GM19395 (cell line): ENCODE data around the gene CLTB.
"Not testable (repeated sequence)": the region's sequence is repeated elsewhere in the genome, so short reads cannot be mapped to it uniquely, and the experiment has no call there.

ENCODE experiments used
- ATAC-seq: cut with Tn5 transposase; IDR thresholded peaks from one replicate; pipeline ENCODE4 v1.9.1; 2021; ENCODE audit warnings: mild to moderate bottlenecking, moderate library complexity; ENCODE audit not compliant: unreplicated experiment

The CLTB gene

DNA sequence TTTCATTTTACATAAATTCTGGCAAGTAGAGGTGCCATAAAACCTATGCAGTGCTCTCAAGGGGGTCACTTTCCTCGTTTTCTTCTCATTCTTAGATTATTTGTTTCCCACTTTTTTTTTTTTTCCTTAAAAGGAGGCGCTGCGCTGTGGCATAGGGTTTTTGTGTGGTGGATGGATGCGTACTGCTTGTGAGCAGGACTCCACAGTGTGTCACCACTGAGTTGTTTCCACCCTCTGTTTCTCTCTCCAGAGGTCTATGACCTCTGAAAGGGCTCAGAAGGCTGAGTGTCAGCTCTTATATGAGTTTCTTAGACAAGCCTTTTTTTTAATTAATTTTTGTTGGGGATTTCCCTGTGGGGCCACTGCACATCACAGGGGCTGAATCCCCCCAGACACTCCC is 13.6 kb upstream of the CLTB start:
- no peak for ATAC-seq

DNA sequence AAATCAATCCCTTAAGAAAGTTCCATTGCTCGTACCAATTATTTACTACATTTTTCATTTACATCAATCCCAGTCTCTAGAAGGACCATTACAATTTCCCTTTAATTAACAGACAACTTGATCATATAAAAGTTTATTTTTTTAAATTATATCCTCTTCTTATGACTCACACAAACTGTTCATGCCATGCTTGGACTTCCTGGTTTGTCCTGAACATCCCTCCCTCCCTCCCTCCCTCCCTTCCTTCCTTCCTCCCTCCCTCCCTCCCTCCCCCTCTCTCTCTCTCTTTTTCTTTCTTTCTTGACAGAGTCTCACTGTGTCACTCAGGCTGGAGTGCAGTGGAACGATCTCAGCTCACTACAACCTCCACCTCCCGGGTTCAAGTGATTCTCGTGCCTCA is 11.6 kb upstream of the CLTB start:
- no peak for ATAC-seq

DNA sequence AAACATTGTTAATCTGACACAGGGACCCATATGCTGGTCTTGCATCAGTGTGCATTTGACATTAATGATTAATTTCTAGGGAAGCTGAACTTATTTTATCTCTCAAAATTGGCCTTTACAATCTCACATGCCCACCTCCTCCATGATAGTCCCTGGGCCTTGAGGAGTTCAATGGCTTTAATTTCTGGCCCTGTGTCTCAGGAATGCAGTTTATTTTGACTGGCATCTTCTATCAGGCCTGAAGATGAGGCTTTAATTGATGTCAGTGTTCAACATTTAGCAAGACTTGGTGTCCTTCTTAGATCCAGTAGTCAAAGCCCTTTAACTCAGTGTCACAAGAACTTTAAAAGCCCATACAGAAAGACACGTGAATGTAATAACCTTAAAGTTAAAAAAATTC is 10.5 kb upstream of the CLTB start:
- no peak for ATAC-seq

DNA sequence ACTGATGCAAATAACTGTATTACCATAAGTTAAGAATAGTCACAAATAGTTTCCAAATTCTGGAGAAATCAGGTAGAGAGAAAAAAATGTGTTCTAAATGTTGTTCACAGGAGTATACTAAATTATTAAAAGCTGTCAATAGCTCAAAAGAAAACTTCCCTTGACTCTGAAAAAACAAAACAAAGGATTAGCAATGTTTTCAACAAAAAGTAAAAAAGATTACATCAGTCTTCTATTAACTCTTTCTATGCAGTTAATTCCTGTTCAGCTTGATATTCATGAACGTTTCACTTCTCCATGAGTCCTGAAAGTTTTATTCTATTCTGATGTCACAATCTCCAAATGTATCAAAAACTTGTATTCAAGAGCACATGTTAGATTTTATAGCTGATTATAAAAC is 9.5 kb upstream of the CLTB start:
- no peak for ATAC-seq

- no peak for ATAC-seq
Observed at GRCh38 chr5:176425138-176425537, 8.8 kb upstream of the CLTB start.

DNA sequence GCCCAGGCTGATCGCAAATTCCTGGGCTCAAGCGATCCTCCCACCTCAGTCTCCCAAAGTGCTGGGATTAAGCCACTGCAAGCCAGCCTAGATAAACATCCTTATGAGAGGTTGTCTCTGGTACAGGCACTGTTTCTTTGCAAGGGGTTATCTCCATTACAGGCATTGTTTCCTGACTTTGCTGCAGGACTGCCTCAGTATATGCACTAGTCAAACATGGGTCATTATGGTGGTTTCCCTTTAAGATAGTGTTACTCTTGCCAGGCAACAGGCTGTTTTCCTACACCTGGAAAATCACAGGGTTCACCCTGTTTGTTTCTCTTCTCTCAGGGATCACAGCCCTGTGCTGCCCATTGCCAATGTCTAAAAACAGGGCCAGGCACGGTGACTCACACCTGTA is 7.8 kb upstream of the CLTB start:
- no peak for ATAC-seq

- no peak for ATAC-seq
Observed at GRCh38 chr5:176420972-176421544, 4.7 kb upstream of the CLTB start.

- no peak for ATAC-seq
Observed at GRCh38 chr5:176420086-176420485, 3.7 kb upstream of the CLTB start.

DNA sequence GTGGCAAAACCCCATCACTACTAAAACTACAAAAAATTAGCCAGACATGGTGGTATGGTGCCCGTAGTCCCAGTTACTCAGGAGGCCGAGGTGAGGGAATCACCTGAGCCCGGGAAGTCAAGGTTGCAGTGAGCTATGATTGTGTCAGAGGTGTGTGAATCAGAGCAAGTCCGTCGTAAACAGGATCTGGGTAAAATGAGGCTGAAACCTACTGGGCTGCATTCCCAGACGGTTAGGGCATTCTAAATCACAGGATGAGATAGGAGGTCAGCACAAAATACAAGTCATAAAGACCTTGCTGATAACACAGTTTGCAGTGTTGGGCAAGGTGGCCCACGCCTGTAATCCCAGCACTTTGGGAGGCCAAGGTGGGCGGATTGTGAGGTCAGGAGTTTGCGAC is 1.9 kb upstream of the CLTB start:
- no peak for ATAC-seq

DNA sequence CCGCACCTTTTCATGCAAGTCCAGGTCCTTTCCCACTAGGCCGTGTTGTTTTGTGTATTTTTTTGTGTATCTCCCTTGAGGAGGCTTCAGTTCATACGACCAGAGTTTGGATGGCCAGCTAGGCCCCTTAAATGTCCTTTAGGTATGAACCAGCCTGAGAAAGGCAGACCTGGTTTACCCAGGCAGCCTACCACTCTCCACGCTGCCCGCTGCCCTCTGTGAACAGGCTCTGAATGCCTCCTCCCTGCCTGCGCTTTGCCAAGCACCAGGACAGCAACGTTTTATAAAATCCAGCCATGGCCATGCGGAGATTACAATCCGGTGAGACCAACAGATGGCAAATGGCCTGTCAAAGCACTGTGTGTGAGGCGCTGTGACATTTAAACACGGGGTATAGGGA is 626 bp upstream of the CLTB start:
- no peak for ATAC-seq

DNA sequence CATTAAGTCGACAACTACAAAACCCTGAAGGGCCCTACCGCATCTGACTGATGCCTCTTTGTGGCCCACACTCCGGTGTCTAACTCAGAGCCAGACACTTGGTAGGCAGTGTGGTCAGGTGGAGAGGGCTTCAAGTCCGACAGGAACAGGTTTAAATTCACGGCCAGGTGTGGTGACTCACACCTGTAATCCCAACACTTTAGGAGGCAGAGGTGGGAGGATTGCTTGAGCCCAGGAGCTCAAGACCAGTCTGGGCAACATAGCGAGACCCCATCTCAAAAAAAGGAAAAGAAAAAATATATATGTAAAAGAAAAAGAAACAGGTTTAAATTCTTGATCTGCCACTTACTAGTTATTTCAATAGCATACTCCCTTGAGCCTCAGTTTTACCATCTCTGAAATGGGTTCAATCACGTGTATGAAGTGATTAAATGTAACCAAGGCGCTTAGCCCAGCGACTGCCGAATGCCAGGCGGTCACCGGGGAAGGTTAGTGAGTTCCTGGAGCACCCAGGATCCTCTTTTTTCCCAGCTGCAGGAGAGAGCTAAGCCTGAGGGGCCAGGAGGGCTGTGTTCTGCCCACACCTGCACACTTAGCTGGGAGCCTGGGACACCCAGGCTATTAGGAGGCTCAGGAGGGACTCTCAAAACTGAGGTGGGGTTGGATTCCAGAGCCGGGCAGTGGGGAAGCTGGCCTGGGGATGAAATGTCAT is 943 bp downstream of the CLTB start:
- peak; percentile 5 for ATAC-seq

- ATAC-seq: no peak
Observed at GRCh38 chr5:176414704-176415103, 1.6 kb downstream of the CLTB start.

DNA sequence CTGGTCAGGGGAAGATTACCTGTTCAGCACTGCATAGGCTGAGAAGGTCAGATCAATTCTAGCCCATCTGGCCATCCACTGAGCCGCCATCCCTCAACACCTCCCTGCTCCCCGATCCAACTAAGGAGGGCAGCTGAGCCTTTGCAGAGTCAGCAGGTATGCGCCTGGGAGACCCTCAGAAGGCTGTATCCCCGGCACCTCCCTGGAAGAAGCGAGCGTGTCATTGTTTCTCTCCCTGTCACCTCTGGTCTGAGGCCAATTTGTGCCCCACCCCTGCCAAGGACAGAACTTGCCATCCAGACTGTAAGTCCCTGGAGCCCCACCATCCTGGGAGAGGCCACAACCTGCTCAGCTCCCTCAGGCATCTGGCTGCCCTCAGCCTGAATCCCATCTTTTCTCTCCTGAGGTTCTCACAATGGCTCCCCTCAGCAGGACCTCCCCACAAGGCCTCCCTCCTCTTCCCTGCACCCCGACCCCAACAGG is 2.6 kb downstream of the CLTB start:
- ATAC-seq: no peak

GRCh38 chr5:176413255-176413565 is 3.1 kb downstream of the CLTB start:
- ATAC-seq: no peak

DNA sequence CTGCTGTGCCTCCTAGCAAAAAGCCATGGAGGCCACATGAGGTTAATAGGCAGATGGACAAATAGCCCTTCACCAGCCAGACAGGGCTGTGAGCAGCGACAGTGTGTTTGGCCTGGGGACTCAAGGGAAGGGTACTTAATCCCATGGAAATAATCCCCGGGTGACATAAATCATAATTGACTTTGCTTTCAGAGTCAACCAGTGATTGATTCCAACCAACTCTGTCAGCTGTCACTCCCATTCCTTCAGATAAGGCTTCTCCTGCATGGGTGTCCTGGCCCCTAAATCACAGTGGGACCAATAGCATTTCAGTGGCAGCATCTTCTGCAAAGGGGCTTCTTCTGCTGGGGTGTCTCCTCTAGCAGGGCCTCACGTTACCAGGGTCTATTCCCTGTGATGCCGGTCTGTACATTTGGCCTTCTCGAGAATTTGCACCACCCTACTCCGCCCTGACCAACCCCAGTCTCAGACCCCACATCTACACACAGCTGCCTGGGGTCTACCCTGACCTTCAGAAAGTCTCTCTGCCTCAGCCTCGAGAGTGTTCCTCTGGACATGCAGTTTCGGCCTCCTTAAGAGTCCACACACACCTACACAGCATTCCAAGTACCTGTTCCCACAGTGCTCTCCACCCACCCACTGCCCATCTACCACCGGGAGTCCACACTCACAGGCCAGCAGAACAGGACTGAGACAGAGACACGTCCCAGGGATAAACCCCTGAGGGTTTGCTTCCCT is 3.7 kb downstream of the CLTB start:
- ATAC-seq: no peak

DNA sequence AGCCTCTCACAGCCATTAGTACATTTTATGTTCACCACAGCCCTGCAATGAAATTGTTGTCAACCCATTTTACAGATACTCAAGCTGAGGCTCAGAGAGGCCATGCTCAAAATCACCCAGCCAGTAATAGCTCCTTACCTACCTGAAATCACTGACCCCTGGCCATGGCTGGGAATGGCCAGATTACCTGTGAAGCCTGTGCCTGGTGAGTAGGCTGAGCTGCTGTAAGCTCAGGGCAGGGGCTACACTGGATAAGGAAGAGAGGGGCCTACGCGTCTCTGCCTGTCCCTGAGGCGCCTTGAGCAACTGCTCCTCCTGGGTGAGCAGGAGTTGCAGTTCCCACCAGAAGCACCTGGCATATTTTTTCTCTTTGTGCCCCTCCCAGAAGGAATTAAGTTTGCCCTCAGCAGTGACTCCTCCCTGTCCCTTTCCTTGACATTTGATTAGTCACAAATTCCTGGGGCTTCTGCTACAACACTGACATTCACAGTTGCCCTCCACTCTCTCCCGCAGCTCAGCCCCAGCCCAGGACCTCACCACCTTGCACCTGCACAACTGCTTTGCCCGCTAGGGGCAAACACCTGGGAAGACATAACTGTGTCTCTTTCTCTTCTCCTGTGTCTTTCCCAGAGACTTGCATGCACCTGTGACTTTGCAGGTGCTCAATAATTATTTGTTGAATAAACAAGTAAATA is 5.7 kb downstream of the CLTB start:
- no peak for ATAC-seq

DNA sequence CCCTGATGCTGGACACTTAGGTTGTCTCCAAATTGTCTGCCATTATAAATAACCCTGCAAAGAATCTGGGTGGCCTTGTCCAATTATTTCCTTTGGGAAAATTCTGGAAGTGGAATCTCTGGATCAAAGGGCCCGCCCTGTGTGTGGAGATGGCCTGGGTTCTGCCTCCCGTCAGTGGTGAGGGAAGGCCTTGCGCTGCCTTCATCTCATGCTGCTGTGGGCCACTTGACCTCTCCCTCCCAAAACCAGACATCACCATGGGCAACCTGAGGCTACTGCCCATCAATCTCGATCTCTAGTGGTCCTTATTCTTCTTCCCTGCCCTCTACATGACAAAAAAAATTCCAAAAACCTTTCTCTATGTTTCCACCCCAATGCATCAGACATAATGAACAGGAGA is 6.6 kb downstream of the CLTB start:
- no peak for ATAC-seq

GRCh38 chr5:176408590-176408989 is 7.7 kb downstream of the CLTB start:
- no peak for ATAC-seq

DNA sequence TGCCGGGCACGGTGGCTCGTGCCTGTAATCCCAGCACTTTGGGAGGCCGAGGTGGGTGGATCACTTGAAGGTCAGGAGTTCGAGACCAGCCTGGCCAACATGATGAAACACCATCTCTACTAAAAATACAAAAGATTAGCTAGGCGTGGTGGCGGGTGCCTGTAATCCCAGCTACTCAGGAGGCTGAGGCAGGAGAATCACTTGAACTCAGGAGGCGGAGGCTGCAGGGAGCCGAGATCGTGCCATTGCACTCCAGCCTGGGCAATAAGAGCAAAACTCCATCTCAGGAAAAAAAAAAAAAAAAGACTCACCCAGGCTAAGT is 8.1 kb downstream of the CLTB start:
- not testable (repeated sequence) for ATAC-seq

GRCh38 chr5:176407456-176408251 is 8.7 kb downstream of the CLTB start:
- no peak for ATAC-seq

DNA sequence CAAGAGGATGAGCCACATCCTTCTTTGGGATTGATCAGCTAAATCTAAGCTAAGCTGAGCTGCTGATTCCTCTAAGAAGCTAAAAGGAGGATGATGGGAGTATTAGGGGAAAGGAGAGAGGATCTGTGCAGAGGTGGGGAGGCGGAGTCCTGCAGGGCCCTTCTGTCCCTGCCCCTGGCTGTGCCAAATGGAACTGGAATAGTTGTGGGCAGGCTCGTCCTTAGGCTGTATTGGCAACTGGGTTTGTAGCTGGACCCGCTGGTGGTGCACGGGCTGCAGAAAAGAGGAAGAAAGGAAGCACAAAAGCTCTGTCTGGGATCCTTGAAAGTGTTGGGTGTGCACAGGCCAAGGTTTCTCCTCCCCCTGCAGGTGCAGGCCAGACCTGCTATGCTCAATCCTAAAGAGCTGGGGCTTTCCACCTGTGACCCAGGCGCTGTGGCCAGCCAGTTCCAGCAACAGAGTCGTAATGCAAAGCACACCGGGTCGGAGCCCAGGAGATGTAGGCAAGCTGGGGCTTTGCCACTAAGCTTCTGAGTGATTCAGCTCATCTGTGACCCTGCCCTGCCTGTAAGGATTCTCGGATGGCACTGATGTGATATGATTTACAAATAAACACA is 9.8 kb downstream of the CLTB start:
- ATAC-seq: no peak
